ENCODE data around the gene HMG20B. TPM values are rescaled to one million over a fixed set of nuclear protein-coding genes. Genes with fewer than 3 reads are reported as not detected.

The HMG20B gene
- total RNA-seq, 1 experiment from 2014 or later = 115 TPM

GRCh38 chr19:3607303-3608078 lies 34.7 kb downstream of the HMG20B start:
- Histone ChIP-seq H3K27me3 (ENCODE audit: insufficient read depth, low read depth) (no peaks in the 10 kb centered on the region), H2AFZ (no peak overlapping the region), H3K9me2 (ENCODE audit: insufficient read depth) (no peaks in the 10 kb centered on the region), H3K4me1 (replicated peaks; ENCODE audit: insufficient read depth) (0 out of 2 replicates have a peak, but pooled peaks cover 3% of the 10 kb centered on the region), H3K4me3 (no peak overlapping the region), H3K27ac (no peak overlapping the region), H3F3A (ENCODE audit: insufficient read depth, low read depth) (0 out of 2 replicates have a peak, but pooled peaks cover 7% of the 10 kb centered on the region), H3K36me3 (ENCODE audit: low read depth) (no peaks in the 10 kb centered on the region), H4K20me1 (ENCODE audit: insufficient read depth) (no peaks in the 10 kb centered on the region), H3K79me2 (ENCODE audit: low read depth) (no peaks in the 10 kb centered on the region), H3K4me2 (peak overlapping the region; percentile 68; the same call in 1 of the 2 replicates), H3K9me3 (ENCODE audit: insufficient read depth, low read depth) (no peaks in the 10 kb centered on the region)
- intact Hi-C loops (cut with micrococcal nuclease; ENCODE audit: unreplicated experiment) = no loop called here
- no TSS peak for BruUV-seq (replicated peaks)
- DNase-seq = no peak
- POLR2A ChIA-PET (ENCODE audit: unreplicated experiment) = no interaction called here
- no peak for TF ChIP-seq EZH2 (IDR thresholded peaks at IDR 0.05; ENCODE audit: low read depth)
- TF ChIP-seq, protein P1, sequence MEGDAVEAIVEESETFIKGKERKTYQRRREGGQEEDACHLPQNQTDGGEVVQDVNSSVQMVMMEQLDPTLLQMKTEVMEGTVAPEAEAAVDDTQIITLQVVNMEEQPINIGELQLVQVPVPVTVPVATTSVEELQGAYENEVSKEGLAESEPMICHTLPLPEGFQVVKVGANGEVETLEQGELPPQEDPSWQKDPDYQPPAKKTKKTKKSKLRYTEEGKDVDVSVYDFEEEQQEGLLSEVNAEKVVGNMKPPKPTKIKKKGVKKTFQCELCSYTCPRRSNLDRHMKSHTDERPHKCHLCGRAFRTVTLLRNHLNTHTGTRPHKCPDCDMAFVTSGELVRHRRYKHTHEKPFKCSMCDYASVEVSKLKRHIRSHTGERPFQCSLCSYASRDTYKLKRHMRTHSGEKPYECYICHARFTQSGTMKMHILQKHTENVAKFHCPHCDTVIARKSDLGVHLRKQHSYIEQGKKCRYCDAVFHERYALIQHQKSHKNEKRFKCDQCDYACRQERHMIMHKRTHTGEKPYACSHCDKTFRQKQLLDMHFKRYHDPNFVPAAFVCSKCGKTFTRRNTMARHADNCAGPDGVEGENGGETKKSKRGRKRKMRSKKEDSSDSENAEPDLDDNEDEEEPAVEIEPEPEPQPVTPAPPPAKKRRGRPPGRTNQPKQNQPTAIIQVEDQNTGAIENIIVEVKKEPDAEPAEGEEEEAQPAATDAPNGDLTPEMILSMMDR (conservative IDR thresholded peaks at IDR 0.05) = no peak
- CTCF ChIA-PET = no interaction called here

- no peak overlapping the region for H3K4me3 ChIP-seq
These were observed 35.4 kb downstream of the HMG20B start for GRCh38 chr19:3608079-3608641.

DNA sequence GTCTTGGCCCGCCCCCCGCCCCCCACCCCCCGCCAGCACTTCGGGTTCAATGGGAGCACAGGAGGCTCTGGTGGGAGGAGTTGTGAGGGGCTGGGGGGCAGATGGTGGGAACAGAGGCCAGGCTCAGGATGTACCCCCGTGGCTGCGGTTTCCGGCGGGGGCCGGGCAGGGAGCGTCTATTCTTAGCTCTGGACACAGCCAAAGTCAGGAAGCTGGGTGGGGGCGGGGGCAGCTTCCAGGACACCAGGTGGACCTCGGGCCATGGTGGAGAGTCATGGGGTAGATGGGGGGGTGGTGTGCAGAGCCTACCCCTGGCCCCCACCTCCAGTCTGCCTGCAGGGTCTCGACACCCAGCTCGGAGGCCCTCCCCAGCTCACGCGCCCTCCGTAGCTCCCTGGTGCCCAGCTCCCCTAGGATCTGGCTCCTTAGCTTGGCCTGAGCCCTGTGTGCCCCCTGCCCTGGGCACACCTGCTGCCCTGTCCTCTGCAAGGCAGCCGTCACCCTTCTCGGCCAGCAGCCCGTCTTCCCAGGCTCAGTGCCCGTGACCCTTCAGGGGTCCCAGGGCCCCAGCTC lies 36.1 kb downstream of the HMG20B start:
- 0 out of 2 replicates have a peak, but pooled peaks cover 7% of the 10 kb centered on the region for H3F3A ChIP-seq (ENCODE audit: insufficient read depth, low read depth)
- TF ChIP-seq EZH2 (IDR thresholded peaks at IDR 0.05; ENCODE audit: low read depth) = no peak
- TF ChIP-seq, protein P1 (conservative IDR thresholded peaks at IDR 0.05) = no peak
- no peaks in the 10 kb centered on the region for H3K79me2 ChIP-seq (ENCODE audit: low read depth)
- intact Hi-C loops (cut with micrococcal nuclease; ENCODE audit: unreplicated experiment) = no loop called here
- 0 out of 2 replicates have a peak, but pooled peaks cover 3% of the 10 kb centered on the region for H3K4me1 ChIP-seq (replicated peaks; ENCODE audit: insufficient read depth)
- H3K27ac ChIP-seq = no peak overlapping the region
- no TSS peak for BruUV-seq (replicated peaks)
- DNase-seq = no peak
- H3K9me2 ChIP-seq (ENCODE audit: insufficient read depth) = no peaks in the 10 kb centered on the region
- no peak overlapping the region for H2AFZ ChIP-seq
- no peaks in the 10 kb centered on the region for H3K9me3 ChIP-seq (ENCODE audit: insufficient read depth, low read depth)
- H3K4me3 ChIP-seq = no peak overlapping the region
- CTCF ChIA-PET = no interaction called here
- H3K36me3 ChIP-seq (ENCODE audit: low read depth) = no peaks in the 10 kb centered on the region
- H3K27me3 ChIP-seq (ENCODE audit: insufficient read depth, low read depth) = no peaks in the 10 kb centered on the region
- no peaks in the 10 kb centered on the region for H4K20me1 ChIP-seq (ENCODE audit: insufficient read depth)
- POLR2A ChIA-PET (ENCODE audit: unreplicated experiment) = no interaction called here
- no peak overlapping the region for H3K4me2 ChIP-seq

More at GRCh38 chr19:3608079-3608641, 35.4 kb downstream of the HMG20B start:
- H3K4me2 ChIP-seq = no peak overlapping the region
- ChIA-PET CTCF (no interaction called here), POLR2A (ENCODE audit: unreplicated experiment) (no interaction called here)
- no peaks in the 10 kb centered on the region for H3K36me3 ChIP-seq (ENCODE audit: low read depth)
- no peak overlapping the region for H3K27ac ChIP-seq
- no peaks in the 10 kb centered on the region for H3K9me2 ChIP-seq (ENCODE audit: insufficient read depth)
- H3K79me2 ChIP-seq (ENCODE audit: low read depth) = no peaks in the 10 kb centered on the region
- BruUV-seq (replicated peaks) = no TSS peak
- H3K27me3 ChIP-seq (ENCODE audit: insufficient read depth, low read depth) = no peaks in the 10 kb centered on the region
- H3F3A ChIP-seq (ENCODE audit: insufficient read depth, low read depth) = 0 out of 2 replicates have a peak, but pooled peaks cover 7% of the 10 kb centered on the region
- H3K9me3 ChIP-seq (ENCODE audit: insufficient read depth, low read depth) = no peaks in the 10 kb centered on the region
- intact Hi-C loops (cut with micrococcal nuclease; ENCODE audit: unreplicated experiment) = no loop called here
- no peak for DNase-seq
- no peaks in the 10 kb centered on the region for H4K20me1 ChIP-seq (ENCODE audit: insufficient read depth)
- no peak for TF ChIP-seq EZH2 (IDR thresholded peaks at IDR 0.05; ENCODE audit: low read depth)
- TF ChIP-seq, protein P1 (conservative IDR thresholded peaks at IDR 0.05) = no peak
- no peak overlapping the region for H2AFZ ChIP-seq
- 0 out of 2 replicates have a peak, but pooled peaks cover 3% of the 10 kb centered on the region for H3K4me1 ChIP-seq (replicated peaks; ENCODE audit: insufficient read depth)

Measured in PC-9 (cell line).